UCSD-AML1 (cell line): ENCODE data around the gene CCK.
"Not testable (repeated sequence)": the region's sequence is repeated elsewhere in the genome, so short reads cannot be mapped to it uniquely, and the experiment has no call there.

ENCODE experiments used
- DNase-seq: peaks from one replicate; lab custom pipeline; 2025; ENCODE audit not compliant: unreplicated experiment; lab: John Stamatoyannopoulos, UW

Gene CCK, protein sequence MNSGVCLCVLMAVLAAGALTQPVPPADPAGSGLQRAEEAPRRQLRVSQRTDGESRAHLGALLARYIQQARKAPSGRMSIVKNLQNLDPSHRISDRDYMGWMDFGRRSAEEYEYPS

DNA sequence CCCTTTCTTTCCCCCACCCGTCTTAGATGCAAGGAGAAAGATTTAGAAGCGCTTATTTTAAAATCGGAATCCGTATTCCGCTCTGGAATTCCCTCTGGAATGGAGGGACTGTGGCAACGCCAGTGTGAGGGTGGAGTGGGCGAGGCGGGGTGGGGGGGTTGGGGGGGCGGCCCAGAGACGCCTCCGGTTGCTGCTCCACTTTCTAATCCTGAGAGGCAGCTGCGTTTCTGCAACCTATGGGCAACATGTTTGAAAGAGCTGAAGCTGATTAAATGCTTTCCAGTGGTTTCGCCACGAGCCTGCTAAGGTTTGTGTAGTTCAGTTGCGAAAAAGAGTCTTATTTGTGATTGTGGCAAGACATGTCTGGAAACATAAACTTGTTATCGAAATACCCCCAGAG lies at the start of gene CCK:
Gene CCK, minus strand, starts transcription at position 101 of the 400 bp plus-strand sequence. CDS start 2,555 bp downstream, outside the sequence.
- no peak for DNase-seq

DNA sequence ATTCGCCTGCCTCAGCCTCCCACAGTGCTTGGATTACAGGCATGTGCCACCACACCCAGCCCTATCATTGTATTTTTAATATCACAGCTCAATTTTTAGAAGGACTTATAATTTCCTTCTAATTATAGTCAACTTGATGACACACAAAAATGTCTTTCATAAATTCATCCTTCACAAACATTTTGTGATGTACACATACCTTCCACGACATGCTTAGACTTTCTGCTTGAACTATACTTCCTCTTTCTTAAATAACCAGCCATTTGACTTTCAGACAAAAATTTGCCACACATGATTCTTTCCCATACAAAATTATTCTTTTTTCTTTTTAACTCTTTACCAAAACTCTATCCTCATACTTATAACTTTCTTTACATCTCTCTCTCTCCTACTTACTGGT lies 48.4 kb upstream of the CCK start:
- DNase-seq: no peak

DNA sequence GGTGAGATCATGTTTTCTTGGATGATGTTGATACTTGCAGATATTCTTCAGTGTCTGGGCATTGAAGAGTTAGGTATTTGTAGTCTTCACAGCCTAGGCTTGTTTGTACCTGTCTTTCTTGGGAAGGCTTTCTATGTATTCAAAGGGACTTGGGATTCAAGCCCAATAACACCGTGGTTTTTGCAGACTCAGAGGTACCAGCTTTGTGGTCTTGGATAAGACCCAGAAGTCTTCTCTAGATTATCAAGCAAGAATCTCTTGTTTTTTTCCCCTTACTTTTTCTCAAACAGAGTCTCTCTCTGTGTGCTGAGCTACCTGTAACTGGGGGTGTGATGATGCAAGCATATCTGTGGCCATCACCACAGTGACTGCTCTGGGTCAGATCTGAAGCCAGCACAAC lies 42.7 kb upstream of the CCK start:
- no peak for DNase-seq

- no peak for DNase-seq
These were observed 40.5 kb upstream of the CCK start for GRCh38 chr3:42306499-42306898.

GRCh38 chr3:42302924-42303634 lies 37.1 kb upstream of the CCK start:
- no peak for DNase-seq

DNA sequence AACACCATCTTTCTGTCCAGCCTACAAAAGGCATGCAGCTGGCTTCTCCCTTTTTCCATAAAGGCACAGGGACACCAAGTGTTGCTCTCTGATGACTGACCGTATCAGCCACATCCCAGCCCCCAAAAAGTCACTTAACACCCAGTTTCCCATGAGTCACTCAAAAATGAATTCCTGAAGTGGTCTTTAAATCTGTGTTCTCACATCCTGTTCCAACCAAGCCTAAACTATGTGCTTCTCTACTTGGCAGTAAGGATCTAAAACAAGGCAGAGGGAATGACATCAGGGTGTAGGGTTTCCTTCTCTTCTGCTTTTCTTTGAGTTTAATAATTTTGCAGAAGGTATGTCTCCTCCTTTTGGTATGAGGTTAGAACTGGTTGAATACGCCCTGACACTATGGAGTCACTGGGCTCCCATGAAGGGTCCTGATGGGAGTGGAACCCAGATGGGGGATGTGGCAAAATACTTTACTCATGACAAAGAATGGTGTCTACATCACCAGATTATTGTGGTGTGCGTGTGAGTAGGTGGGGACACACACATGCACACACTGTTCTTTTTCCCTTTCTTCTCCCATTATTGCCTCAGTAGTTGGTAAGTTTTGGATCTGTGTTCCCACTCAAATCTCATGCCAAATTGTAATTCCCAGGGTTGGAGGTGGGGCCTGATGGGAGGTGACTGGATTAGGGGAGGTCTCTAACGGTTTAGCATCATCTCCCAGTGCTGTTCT lies 35.6 kb upstream of the CCK start:
- DNase-seq: no peak

- DNase-seq: no peak
These were observed 34.8 kb upstream of the CCK start for GRCh38 chr3:42300778-42301177.

GRCh38 chr3:42300013-42300412 lies 34.0 kb upstream of the CCK start:
- DNase-seq: no peak

- DNase-seq: no peak
These were observed 32.3 kb upstream of the CCK start for GRCh38 chr3:42298259-42298658.

DNA sequence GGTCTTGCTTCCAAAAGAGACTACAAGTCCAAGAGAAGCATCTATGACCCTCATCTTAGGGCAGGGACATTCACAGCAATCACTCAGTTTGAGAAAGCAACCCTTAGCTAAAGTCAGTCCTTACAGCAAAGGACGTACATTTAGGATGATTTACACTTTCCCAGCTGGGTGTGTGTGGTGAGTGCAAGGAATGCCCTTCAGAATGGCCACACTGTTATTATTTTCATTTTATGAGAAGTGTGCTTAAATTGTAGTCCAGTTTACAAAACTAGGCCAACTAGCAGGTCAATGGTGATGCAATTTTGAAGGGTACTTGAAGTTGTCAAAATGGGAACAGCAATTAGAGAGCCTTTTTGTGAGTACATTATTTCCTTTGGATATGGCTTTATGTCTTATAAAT lies 26.0 kb upstream of the CCK start:
- DNase-seq: no peak

GRCh38 chr3:42290966-42291714 lies 25.2 kb upstream of the CCK start:
- no peak for DNase-seq

- no peak for DNase-seq
These were observed 23.0 kb upstream of the CCK start for GRCh38 chr3:42289026-42289425.

DNA sequence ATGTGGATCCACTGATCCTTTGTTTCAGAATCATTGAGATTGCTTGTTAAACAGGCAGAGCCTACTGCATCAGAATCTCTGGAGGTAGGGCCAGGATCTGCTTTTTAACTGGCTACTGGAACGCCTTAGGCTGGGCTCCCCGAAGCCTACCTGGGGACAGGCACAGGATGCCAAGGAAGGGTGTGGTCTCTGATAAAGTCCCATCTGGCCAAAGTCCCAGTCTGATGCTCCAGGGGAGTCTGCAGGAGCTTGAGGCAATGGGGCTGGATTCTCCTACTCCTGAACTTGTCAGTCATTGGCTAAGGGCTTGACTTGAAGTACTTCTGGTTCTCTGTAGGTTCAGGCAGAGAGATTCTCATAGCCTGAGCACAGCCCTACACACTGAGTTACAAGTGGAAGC lies 22.4 kb upstream of the CCK start:
- no peak for DNase-seq

- not testable (repeated sequence) for DNase-seq
These were observed 21.4 kb upstream of the CCK start for GRCh38 chr3:42287423-42287822.

DNA sequence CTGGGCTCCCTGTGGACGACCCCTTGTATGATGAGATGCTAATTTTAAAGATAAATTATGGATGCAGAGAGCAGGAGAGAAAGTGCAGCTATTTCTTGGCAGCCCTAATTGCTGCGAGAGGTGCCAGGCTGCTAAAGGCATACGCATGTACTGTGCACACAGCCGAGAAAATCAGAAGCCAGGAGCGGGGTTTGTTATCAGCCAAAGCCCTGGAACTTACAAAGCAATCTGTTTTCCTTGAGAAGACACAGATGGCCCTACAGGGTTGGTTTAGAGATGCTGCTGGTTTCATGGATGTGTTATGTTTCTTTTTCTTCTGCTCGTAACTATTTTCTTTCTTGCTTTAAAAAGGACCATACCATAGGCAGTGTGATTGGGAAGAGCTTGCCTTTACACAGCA lies 11.7 kb upstream of the CCK start:
- no peak for DNase-seq

DNA sequence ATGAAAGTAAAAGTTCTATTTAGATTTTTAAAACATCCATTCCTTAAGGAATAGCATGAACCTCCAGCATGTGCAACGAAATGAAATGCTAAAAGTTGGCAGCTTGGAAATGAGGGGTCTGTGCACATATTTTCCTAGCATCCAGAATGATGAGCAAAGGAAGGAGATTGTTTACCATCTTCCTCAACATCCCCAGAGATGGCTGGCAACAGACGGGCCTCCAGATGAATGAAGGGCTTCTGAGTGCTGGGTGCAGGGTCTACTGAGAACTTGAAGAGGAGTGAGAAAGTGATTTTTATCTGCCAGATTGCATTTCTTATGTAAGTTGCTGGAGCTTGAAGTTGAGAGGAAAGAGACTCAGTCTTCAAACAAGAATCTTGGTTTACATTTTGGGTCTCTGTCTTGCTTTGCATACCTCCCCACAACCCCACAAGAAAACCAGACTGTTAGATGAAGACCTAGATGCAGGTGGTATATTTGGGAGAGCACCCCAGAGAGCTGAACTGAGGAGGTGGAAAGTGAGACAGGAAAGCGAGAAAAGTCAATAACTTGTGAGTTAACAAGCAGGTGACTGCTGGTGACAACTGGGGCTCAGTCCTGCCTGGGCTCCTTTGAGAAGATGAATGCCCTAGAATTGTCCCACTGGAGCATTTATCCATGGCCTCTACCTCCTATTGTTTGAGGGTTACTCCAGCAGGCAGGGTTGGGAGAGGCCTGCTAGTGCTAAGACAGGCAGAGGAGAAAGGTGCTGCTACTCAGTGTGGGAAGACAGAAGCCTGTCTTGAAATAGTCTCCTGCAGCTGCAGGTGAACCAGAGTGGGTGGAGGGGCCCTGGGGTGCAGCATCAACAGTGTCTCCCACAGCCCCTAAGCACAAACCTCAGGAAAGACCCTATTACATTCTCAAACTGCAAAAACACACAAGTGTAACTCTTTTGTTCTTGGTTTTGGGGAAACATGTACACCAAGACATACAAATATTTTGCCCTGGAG lies 10.5 kb upstream of the CCK start:
- no peak for DNase-seq

DNA sequence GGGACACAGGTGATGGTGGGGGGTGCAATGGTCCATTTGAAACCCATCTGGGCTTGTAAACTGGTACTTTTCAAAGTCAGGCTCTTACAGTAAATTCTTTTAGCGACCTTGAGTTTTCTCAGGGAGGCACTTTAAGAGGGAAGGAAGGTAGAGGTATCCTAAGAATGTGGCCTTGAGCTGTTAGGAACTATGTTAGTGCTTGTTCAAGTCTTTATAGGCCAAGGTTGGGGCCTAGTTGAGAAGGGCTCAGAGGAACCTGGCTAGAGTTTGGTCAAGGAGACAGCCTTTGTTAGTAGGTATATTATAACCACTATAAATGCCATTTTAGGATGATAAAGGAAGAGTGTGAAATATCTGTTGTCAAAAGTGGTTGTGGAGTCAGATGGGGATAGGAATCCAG lies 9.2 kb upstream of the CCK start:
- DNase-seq: no peak

- DNase-seq: no peak
These were observed 8.3 kb upstream of the CCK start for GRCh38 chr3:42274266-42274665.

DNA sequence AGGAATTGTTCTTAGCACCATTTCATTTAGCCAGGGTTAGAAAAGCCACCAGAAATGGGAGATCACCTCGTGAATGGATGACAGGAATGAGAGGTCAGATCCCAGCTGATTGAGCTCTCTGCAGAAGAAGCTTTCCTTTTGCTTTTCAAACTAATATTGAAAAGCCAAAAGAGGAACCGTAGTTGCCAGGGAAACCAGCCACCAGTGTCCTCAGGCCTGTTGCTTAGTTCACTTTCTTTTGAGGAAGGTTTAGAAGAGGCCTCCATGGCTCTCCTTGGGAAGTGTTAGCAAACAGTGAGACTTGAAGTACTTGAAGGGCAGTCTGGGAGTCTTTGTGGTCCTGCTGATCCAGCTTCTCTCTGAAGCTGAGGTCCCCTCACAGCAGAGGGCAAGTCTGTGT lies 7.4 kb upstream of the CCK start:
- no peak for DNase-seq

- no peak for DNase-seq
These were observed 5.8 kb upstream of the CCK start for GRCh38 chr3:42271786-42272185.

GRCh38 chr3:42270561-42270960 lies 4.6 kb upstream of the CCK start:
- DNase-seq: no peak
